NK-92 treated with Interleukin-12 subunit alpha and Interleukin-12 subunit beta, amount 100 ng/mL, for 24 hours (cell line): ENCODE measurements around the gene DNAJC17.
A peak's percentile ranks its signal among the peaks of the same experiment; 100 is the strongest.

Source experiments
- DNase-seq: peaks from one replicate; lab custom pipeline; 2025; lab: John Stamatoyannopoulos, UW

The DNAJC17 gene, protein sequence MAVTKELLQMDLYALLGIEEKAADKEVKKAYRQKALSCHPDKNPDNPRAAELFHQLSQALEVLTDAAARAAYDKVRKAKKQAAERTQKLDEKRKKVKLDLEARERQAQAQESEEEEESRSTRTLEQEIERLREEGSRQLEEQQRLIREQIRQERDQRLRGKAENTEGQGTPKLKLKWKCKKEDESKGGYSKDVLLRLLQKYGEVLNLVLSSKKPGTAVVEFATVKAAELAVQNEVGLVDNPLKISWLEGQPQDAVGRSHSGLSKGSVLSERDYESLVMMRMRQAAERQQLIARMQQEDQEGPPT

DNA sequence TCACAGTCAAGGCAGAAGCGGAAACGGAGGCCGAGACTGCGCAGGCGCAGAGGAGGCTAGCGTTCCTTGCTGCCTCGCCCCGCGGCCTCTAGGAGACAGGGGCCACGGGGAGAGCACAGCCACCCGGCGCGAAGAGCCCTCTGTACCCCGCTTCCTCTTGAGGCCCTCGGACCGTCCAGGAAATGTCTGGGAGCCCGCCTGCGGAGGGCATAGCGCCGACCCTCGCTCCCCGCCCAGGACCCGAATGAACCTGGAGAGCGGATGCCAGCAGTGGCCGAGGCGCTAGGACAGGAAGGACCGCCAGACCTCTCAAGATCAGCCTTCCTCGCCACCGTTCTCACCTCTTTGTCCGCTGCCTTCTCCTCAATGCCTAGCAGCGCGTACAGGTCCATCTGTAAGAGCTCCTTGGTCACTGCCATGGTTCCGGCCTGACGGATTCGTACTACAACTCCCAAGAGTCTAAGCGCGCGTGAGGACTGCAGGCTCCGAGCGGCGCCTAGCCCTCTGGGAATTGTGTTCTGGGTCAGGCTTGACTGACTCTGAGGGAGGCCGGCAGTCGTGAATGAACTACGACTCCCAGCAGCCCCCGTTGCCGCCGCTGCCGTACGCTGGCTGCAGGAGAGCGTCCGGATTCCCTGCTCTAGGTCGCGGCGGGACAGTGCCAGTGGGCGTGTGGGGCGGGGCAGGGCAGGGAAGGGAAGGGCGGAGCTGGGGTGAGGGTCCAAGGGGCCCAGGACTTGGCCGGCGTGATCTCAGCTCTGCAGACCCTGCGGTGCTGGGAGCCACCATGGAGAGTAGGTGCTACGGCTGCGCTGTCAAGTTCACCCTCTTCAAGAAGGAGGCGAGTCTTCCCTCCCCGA is at the start of gene DNAJC17, which contains the start of gene ZFYVE19:
Gene DNAJC17 (minus strand): TSS at position 446 of the 860 bp plus-strand sequence. CDS start 27 bp downstream, at position 419.
Gene ZFYVE19 (plus strand): TSS at position 62 of the 860 bp plus-strand sequence. CDS start 501 bp downstream, at position 563.
- peak; percentile 96 for DNase-seq

- no peak for DNase-seq
These were observed 49.5 kb upstream of the DNAJC17 start for GRCh38 chr15:40856746-40857145.

- no peak for DNase-seq
These were observed 48.5 kb upstream of the DNAJC17 start for GRCh38 chr15:40855706-40856234.

- DNase-seq = no peak
These were observed 46.9 kb upstream of the DNAJC17 start for GRCh38 chr15:40854161-40854560.

GRCh38 chr15:40853241-40853890 is 46.1 kb upstream of the DNAJC17 start:
- no peak for DNase-seq

DNA sequence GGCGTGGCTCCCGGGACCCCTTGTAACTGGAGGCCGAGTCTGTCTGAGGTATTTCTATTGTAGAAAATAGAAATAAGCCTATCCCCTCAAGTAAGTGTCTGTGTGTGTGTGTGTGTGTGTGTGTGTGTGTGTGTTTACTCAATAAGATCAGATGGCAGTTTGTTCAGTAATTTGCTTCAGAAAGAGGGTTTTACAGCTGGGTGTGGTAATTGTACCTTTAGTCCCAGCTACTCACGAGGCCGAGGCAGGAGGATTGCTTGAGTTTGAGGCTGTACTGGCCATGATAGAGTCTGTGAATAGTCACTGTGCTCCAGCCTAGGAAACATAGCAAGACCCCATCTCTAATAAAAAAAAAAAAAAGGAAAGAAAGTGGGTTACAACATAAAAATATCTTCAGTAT is 45.3 kb upstream of the DNAJC17 start:
- no peak for DNase-seq

DNA sequence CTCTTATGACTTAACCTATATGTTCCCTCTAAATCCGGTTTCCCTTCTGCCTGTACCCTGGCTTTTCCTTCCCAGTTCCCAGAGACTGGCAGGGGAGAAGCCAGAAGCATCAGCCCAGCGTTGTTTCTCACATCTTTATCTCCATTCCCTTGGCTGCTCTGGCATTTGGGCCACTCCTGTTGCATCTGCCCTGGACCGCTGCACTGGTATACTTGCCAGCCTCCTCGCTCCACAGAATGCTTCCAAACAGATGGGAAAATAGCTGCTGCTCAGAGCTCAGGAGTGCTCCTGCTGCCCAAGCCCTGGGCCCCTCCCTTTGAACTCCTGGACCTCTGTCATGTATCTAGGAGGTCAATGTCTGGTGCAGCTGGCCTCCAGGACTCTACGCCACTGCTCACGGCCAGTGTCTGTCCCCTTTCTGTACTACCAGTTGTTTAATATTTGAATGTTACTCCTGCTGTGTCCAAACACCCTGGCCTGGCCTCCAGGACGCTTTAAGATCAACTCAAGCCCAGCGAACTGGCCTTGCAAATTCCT is 43.4 kb upstream of the DNAJC17 start:
- DNase-seq = no peak

- DNase-seq = no peak
These were observed 40.1 kb upstream of the DNAJC17 start for GRCh38 chr15:40847223-40847961.

GRCh38 chr15:40846841-40847222 is 39.6 kb upstream of the DNAJC17 start:
- no peak for DNase-seq

DNA sequence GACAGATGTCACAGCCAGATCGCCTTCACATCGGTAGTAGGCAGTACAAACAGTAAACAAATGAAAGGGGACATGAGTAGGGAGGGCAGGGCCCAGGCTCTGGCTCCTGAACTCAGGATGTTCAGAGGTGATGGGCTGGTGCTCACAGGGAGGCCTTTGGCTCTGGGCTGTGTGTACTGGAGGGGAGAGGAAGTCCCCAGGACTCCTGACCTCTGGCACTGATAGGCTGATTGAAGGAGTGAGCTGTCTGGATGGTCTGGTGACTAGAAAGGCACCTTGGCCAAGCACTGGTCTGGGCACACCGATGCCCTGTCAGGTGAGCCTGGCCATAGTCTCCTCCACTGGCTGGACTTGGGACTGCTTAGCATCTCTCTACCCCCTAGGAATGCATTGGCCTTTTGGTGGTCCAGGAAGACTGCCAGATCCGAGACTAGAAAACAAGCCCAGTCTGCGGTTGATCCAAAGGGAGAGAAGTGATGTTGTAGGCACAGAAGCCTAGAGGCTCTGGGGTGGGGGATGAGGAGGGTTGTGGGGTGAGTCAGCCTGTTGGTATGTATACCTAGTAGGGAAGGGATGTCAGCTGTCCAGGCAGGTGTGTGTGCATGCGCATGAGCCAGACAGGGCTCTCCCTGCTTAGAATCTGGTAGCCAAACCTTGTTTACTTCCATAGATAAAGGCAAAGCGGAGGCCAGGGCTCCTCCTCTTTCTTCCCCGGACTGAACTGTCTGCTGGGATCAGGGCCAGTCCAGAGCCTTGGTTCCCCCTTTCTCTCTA is 38.4 kb upstream of the DNAJC17 start:
- no peak for DNase-seq

- no peak for DNase-seq
These were observed 37.8 kb upstream of the DNAJC17 start for GRCh38 chr15:40845036-40845435.

DNA sequence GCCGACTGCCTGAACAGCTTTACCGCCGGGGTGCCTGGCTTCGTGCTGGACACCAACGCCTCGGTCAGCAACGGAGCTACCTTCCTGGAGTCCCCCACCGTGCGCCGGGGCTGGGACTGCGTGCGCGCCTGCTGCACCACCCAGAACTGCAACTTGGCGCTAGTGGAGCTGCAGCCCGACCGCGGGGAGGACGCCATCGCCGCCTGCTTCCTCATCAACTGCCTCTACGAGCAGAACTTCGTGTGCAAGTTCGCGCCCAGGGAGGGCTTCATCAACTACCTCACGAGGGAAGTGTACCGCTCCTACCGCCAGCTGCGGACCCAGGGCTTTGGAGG is 37.4 kb upstream of the DNAJC17 start:
- no peak for DNase-seq

- no peak for DNase-seq
These were observed 36.8 kb upstream of the DNAJC17 start, which contains the start of gene SPINT1 for GRCh38 chr15:40843885-40844695. SPINT1 (plus strand) TSS chr15:40844048; CDS start chr15:40844555, 507 bp downstream.

GRCh38 chr15:40843261-40843884 is 36.1 kb upstream of the DNAJC17 start:
- DNase-seq = no peak

- no peak for DNase-seq
These were observed 34.5 kb upstream of the DNAJC17 start for GRCh38 chr15:40841741-40842140.

GRCh38 chr15:40838756-40839155 is 31.5 kb upstream of the DNAJC17 start:
- DNase-seq = no peak

- DNase-seq = no peak
These were observed 28.7 kb upstream of the DNAJC17 start for GRCh38 chr15:40836020-40836419.

GRCh38 chr15:40832903-40833302 is 25.6 kb upstream of the DNAJC17 start:
- no peak for DNase-seq

- DNase-seq = no peak
These were observed 24.6 kb upstream of the DNAJC17 start for GRCh38 chr15:40831861-40832260.
